T-helper 2 cell treated with Interferon-gamma antibody and Interleukin-4, amounts not matched to agents 100 ng/mL and 5 ng/mL, for 36 hours (primary cell): ENCODE measurements around the gene PANK2. TPM values are rescaled to one million over a fixed set of nuclear protein-coding genes. Genes with fewer than 3 reads are reported as not detected.
"Not testable (repeated sequence)": the region's sequence is repeated elsewhere in the genome, so short reads cannot be mapped to it uniquely, and the experiment has no call there.

Experiments
- intact Hi-C: fragments of 100-400 bp; cut with micrococcal nuclease; formaldehyde crosslinking; loops from one replicate; pipeline ENCODE4 v1.15.1; 2023
- total RNA-seq: library from RNA; stranded (reverse); gene quantifications from 2 replicates; pipeline ENCODE4 v1.2.3, GENCODE V29; 2022

Gene PANK2
- total RNA-seq, result 58.5 and 63.1 TPM in 2 replicates

DNA sequence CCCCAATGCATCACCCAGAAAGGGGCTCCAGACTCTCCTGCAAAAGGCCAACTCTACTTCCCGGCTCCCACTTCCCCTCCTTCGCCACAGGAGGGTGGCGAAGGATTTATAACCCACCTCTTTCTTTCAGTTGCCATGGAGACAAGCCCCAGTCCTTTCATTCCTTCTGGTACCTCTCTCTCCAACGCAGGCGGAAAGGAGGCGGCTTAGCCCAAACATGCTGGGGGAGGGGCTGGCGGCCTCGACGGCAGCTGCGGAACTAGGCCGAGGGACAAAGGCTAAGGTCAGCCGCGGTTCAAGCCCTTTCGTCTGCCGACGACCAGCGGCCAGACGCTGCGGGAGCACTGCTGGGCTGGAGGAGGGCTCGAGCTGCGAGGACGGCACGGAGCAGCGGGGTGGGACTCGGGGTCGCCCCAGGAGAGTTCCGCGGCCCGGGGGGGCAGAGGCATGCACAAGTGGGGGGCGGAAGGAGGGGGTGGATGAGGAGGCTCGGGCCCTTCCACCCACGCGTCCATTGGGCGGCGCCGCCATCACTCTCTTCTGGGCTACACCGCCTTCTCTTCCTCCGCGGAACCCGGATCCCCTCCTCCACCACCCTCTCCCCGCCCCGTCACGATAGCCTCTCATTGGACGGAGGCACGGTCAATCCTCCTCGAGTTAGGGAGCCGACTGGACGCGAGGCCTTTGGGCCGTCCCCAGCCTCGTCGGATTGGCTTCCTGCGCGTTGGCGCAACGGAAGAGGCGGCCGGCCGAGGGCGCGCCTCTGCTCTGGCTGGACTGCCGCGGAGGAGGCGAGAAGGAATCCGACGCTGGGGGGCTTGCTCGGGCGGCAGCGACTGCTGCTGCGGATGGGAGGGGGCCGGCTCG, at the start of gene PANK2:
PANK2 (plus strand) TSS at position 766 of the 867 bp plus-strand sequence.
- intact Hi-C loops, result loop anchor here (1.0 to 5.0 kb wide), 8 partner anchors 18 to 193 kb away; partner anchors contain the start of genes ADISSP, AP5S1, CDC25B and MAVS

DNA sequence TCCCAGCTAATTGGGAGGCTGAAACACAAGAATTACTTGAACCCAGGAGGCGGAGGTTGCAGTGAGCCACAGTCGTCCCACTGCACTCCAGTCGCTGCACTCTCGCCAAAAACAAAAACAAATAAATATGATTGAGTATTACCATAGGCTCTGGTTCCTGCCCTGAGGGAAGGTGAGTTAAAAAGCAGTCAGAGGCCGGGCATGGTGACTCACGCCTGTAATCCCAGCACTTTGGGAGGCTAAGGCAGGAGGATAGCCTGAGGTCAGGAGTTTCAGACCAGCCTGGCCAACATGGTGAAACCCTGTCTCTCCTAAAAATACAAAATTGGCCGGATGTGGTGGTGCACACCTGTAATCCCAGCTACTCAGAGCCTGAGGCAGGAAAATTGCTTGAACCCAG, 49.0 kb upstream of the PANK2 start:
- intact Hi-C loops, result not testable (repeated sequence)

DNA sequence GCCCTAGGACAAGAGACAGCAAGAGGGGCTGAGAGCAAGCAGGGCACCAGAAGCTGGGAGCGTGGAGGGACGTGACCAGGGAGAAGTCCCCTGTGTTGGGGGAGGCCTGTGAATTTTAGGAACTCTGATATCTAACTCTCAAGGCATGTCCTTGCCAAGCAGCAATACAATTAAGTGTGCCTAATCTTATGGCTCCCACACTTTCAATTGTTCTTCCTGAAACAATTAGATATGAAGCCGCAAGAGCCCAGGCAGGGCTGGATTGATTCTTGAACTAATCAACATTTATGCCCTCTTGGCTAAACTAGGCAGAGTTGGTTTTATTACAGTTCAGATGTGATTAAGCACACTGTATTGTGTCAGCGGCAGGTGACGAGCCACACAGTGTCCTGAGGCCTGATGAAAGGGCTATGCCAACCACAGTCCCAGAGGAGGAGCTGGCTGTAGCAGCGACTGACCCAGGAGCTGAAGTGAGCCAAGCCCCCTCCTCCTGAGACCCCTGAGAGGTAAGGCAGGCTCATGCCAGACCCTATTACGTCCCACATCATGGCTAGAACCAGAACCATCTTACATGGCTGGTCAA, 46.7 kb upstream of the PANK2 start:
- intact Hi-C loops, result no loop called here

DNA sequence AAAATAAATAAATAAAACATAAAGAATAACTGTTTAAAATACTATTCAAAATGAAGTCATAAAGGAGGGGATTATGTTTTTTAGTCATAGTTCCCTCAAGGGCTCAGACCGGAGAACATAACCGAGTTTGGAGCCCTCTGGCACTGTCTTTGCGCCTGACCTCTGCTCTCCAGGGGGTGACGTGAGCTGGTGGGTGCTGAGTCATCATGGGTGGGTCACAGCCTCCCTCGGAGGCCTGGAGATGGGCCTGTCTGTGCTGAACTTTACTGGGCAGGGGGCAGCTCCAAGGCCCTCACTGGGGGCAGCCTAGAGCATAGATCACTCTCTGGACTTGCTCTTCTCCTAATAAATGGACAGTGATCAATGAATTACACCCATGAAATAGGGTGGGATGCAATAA, 45.7 kb upstream of the PANK2 start:
- intact Hi-C loops, result no loop called here

DNA sequence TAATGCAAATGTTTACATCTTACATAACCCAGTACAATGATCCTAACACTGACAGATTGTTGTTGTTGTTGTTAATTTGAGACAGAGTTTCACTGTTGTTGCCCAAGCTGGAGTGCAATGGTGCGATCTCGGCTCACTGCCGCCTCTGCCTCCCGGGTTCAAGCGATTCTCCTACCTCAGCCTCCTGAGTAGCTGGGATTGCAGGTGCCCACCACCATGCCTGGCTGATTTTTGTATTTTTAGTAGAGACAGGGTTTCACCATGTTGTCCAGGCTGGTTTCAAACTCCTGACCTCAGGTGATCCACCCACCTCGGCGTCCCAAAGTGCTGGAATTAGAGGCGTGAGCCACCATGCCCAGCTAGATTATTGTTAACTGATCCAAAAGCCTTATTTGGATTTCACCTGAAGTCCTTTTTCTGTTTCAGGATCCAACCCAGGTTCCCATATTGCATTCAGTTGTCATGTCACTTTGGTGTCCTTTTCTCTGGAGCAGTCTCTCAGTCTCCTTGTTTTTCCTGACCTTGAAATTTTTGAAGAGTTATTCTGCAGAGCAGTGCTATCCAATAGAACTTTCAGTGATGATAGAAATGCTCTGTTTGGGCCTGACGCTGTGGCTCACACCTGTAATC, 45.1 kb upstream of the PANK2 start:
- intact Hi-C loops, result not testable (repeated sequence)

GRCh38 chr20:3846378-3846739, 42.8 kb upstream of the PANK2 start:
- intact Hi-C loops, result loop anchor here (1.0 to 5.0 kb wide), 3 partner anchors 26 to 79 kb away; partner anchors contain the start of genes ADISSP, AP5S1 and PANK2

DNA sequence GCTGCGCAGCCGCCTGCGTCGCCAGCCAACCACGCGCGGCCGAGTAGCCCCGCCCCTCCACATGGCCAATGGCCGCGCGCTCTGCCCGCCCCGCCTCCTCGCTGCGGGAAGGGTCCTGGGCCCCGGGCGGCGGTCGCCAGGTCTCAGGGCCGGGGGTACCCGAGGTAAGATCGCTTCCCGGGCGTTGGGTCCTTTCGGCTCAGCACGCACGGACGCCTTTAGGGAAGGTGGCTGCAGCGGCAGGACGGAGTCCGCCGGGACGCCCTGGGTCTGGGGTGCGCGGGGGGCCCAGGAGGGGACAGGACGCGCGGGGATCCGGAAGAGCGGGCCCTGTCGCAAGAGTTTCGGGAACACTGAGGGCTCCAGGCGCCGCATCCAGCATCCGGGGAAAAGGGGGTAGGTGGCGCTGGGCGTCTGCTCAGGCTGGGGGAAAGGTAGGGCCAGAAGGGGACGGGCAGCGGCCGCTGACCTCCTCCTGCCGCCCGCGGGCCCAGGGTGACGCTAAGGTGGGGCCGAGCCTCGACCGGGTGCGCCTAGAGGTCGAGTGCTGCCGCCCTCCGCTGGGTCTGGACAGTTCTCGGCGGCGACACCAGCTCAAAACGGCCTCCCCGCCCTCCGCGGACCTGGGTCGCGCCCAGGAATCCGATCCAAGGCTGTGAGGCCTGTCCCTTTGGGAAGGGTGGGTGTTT, 42.3 kb upstream of the PANK2 start, which contains the start of gene MAVS:
MAVS (plus strand) TSS at position 95 of the 689 bp plus-strand sequence. CDS start 7,791 bp downstream, outside the sequence.
- intact Hi-C loops, result loop anchor here (1.0 to 5.0 kb wide), 3 partner anchors 27 to 80 kb away; partner anchors contain the start of genes ADISSP, AP5S1 and PANK2

DNA sequence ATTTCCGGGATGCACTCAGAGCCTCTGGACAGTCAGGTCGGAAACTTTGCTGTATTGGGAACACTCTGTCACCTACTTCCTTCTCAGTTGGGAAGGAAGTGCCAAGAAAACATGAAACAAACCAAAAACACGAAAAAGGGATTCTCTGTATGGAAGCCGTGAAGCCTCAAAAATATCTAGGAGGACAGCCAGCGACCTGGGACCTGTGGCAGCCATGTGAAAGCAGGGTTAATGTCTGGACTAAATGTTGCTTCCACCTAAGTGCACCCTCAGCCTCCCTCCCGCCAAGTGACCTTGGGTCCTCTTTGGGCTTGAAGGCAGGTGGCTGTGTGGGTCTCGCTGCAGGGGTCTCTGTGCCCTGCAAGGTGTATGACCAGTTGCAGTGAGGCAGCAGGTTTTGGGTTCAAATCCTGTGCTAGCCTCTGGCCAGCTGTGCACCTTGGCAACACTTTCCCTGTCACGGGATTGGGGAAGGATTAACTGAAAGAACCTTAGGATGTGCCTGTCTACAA, 41.7 kb upstream of the PANK2 start:
- intact Hi-C loops, result loop anchor here (2.0 to 5.0 kb wide), 2 partner anchors 41 to 80 kb away; partner anchors contain the start of genes ADISSP and PANK2

- intact Hi-C loops, result loop anchor here (5.0 kb wide), 1 partner anchor 81 kb away; the partner anchor contains the start of gene ADISSP
Observed at GRCh38 chr20:3848565-3848964, 40.6 kb upstream of the PANK2 start.

- intact Hi-C loops, result loop anchor here (2.0 kb wide), 2 partner anchors 34 to 68 kb away; partner anchors contain the start of genes AP5S1 and CENPB
Observed at GRCh38 chr20:3854462-3854871, 34.7 kb upstream of the PANK2 start.

- intact Hi-C loops, result no loop called here
Observed at GRCh38 chr20:3857405-3857804, 31.8 kb upstream of the PANK2 start.

GRCh38 chr20:3858689-3859088, 30.5 kb upstream of the PANK2 start:
- intact Hi-C loops, result no loop called here

DNA sequence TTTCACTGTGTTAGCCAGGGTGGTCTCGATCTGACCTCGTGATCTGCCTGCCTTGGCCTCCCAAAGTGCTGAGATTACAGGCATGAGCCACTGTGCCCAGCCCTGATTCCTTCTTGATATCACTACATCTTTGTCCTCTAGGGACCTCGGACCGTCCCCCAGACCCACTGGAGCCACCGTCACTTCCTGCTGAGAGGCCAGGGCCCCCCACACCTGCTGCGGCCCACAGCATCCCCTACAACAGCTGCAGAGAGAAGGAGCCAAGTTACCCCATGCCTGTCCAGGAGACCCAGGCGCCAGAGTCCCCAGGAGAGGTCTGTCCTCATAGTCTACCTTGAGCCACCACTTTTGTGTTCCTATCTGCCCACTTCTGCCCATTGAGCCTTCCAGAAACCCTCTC, 28.0 kb upstream of the PANK2 start:
- intact Hi-C loops, result no loop called here

GRCh38 chr20:3862333-3862732, 26.9 kb upstream of the PANK2 start:
- intact Hi-C loops, result no loop called here

DNA sequence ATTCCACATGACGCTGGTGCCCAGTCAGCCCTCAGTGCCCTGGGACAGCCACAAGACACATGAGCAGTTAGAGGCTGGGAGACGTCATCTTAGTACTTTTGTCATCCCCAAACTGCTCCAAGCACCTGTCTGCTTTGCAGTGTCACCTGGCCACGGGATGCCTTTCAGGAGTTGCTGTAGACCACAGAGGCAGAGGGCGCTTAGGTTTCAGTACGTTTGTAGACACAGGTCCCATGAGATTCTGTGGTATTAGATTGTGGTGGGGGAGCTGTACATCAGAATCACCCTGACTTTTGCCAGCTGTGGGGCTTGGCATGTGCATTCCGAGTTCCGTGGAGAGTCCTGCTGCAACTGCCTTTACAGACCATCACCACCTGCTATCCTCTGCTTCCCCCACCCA, 25.9 kb upstream of the PANK2 start:
- intact Hi-C loops, result no loop called here

DNA sequence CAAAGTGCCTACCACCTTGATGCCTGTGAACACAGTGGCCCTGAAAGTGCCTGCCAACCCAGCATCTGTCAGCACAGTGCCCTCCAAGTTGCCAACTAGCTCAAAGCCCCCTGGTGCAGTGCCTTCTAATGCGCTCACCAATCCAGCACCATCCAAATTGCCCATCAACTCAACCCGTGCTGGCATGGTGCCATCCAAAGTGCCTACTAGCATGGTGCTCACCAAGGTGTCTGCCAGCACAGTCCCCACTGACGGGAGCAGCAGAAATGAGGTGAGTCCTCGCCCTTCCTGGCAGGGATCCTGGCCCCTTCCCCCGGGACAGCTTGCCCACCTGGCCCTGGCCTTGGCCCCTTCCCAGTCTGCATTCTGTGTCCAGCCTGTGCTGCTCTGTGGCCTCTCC, 24.7 kb upstream of the PANK2 start:
- intact Hi-C loops, result no loop called here

GRCh38 chr20:3865152-3865886, 23.9 kb upstream of the PANK2 start:
- intact Hi-C loops, result no loop called here

DNA sequence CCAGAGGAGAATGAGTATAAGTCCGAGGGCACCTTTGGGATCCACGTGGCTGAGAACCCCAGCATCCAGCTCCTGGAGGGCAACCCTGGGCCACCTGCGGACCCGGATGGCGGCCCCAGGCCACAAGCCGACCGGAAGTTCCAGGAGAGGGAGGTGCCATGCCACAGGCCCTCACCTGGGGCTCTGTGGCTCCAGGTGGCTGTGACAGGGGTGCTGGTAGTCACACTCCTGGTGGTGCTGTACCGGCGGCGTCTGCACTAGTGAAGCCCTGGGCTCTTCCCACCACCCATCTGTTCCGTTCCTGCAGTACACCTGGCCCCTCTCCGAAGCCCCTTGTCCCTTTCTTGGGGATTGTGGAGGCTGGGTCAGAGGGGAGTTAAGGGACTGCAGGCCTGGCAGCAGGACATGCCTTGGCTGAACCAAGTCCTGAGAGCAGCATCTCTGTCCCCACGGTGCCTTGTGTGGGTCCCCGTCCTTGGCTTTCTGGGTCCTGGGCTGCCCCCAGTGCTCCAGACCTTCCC, 23.2 kb upstream of the PANK2 start:
- intact Hi-C loops, result no loop called here

GRCh38 chr20:3866464-3866863, 22.7 kb upstream of the PANK2 start:
- intact Hi-C loops, result no loop called here

GRCh38 chr20:3867802-3868201, 21.4 kb upstream of the PANK2 start:
- intact Hi-C loops, result no loop called here
